ENCODE results near the gene ORAI2.

Gene ORAI2

GRCh38 chr7:102455596-102455995 lies 22.2 kb downstream of the ORAI2 start:
- DNase-seq (ENCODE audit: insufficient read length, low spot score) (no peak), FAIRE-seq (no peak)
- no peak for TF ChIP-seq CTCF (IDR thresholded peaks at IDR 0.05; ENCODE audit: insufficient read depth, missing control alignments)

GRCh38 chr7:102456327-102456726 lies 23.0 kb downstream of the ORAI2 start:
- no peak for FAIRE-seq

GRCh38 chr7:102457352-102457924 lies 24.1 kb downstream of the ORAI2 start:
- TF ChIP-seq CTCF (IDR thresholded peaks at IDR 0.05; ENCODE audit: insufficient read depth, missing control alignments), result no peak

More at GRCh38 chr7:102456327-102456726, 23.0 kb downstream of the ORAI2 start:
- no peak for TF ChIP-seq CTCF (IDR thresholded peaks at IDR 0.05; ENCODE audit: insufficient read depth, missing control alignments)
- no peak for DNase-seq (ENCODE audit: insufficient read length, low spot score)

GRCh38 chr7:102459221-102459844 lies 26.0 kb downstream of the ORAI2 start:
- no peak for TF ChIP-seq CTCF (IDR thresholded peaks at IDR 0.05; ENCODE audit: insufficient read depth, missing control alignments)

More at GRCh38 chr7:102457352-102457924, 24.1 kb downstream of the ORAI2 start:
- DNase-seq (ENCODE audit: insufficient read length, low spot score) (no peak), FAIRE-seq (no peak)

GRCh38 chr7:102460467-102460866 lies 27.1 kb downstream of the ORAI2 start:
- FAIRE-seq (no peak), DNase-seq (ENCODE audit: insufficient read length, low spot score) (no peak)
- no peak for TF ChIP-seq CTCF (IDR thresholded peaks at IDR 0.05; ENCODE audit: insufficient read depth, missing control alignments)

More at GRCh38 chr7:102459221-102459844, 26.0 kb downstream of the ORAI2 start:
- FAIRE-seq (no peak), DNase-seq (ENCODE audit: insufficient read length, low spot score) (no peak)

GRCh38 chr7:102463841-102464576 lies 30.6 kb downstream of the ORAI2 start:
- no peak for TF ChIP-seq CTCF (IDR thresholded peaks at IDR 0.05; ENCODE audit: insufficient read depth, missing control alignments)
- DNase-seq (ENCODE audit: insufficient read length, low spot score) (no peak), FAIRE-seq (no peak)

Measured in D721Med (cell line).